SK-N-MC (cell line): ENCODE data around the gene PWP2.

Experiments used
- EZH2 ChIP-seq: fragments of 200-600 bp; sonication (generic); IDR thresholded peaks from one replicate; pipeline ENCODE4 v1.6.1; 2017; ENCODE audit warnings: antibody characterized with exemption
- FOXP2 ChIP-seq: optimal IDR thresholded peaks from 2 replicates; pipeline ENCODE3; 2011; ENCODE audit warnings: mild to moderate bottlenecking, moderate library complexity; ENCODE audit not compliant: insufficient read depth; ENCODE audit errors: extremely low read length, control extremely low read depth
- POLR2AphosphoS5 ChIP-seq: IDR thresholded peaks from 2 replicates; pipeline ENCODE4 v1.6.1; 2012; ENCODE audit warnings: mild to moderate bottlenecking, low read depth, low read length, borderline replicate concordance

DNA sequence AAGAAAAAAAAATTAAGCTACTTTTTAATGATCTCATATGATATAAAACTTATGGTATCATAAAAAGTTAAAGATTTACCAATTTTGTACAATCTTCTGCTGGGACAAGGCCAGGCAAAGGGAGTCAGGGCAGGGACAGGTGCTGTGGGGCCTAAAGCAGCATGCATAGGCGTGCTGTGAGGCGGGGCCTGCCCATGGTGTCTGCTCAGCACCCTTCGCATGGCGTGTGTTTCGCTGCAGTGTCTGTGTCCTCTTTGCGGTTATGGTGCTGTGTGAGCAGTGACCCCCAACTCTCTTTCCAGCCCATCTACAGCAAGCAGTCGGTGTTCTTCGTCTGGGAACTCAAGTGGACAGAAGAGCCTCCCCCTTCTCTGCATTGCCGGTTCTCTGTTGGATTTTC is 13.4 kb upstream of the PWP2 start:
- TF ChIP-seq POLR2AphosphoS5 (no peak), EZH2 (no peak), FOXP2 (no peak)
